K562 (cell line): Measurements from ENCODE around the gene JDP2. TPM values are rescaled to one million over a fixed set of nuclear protein-coding genes. Genes with fewer than 3 reads are reported as not detected.

Source experiments
- ATAC-seq: fragments of 200-7000 bp; cut with Tn5 transposase; 3 replicates; pipeline ENCODE4 v1.9.1; 2020; ENCODE audit warnings: moderate library complexity
- BruUV-seq: library from RNA; stranded (reverse); fragments of 400-500 nt; replicated peaks from 2 replicates; lab custom pipeline; 2021; lab: Mats Ljungman, UMichigan
- CTCF ChIA-PET: fragments of 300-600 bp; formaldehyde crosslinking; extraction: SDS; loops from one replicate; lab custom pipeline; 2021; ENCODE audit warnings: low intra/inter-chr PET ratio; lab: Yijun Ruan, JAX
- POLR2A ChIA-PET: fragments of 300-600, 350-650 bp; sonication (Branson Sonifier 250); formaldehyde crosslinking; extraction: SDS; loops from one replicate; lab custom pipeline; 2021; ENCODE audit warnings: antibody characterized with exemption, inconsistent platforms; lab: Yijun Ruan, JAX
- DNase-seq, 4 experiments: peaks; one replicate each; pipeline versions ENCODE4 v3.0.0 to v3.0.0-alpha.2; 2011 to 2018; ENCODE audit warnings: low spot score in 3 of 4, mixed read lengths in 3 of 4; ENCODE audit errors: extremely low read depth in 1 of 4
- FAIRE-seq: peaks from 2 replicates; lab custom pipeline; 2011; peaks lifted over from hg19 to GRCh38; lab: Jason Lieb, UNC
- H2AFZ ChIP-seq: 2 replicates; pipeline ENCODE4 v1.6.0; 2011; ENCODE audit warnings: low read depth, low read length, control low read depth, inconsistent platforms
- H3K27ac ChIP-seq: fragments of 200-600 bp; 3 replicates; pipeline ENCODE4 v1.8.0; 2011; ENCODE audit warnings: low read depth, mild to moderate bottlenecking, control low read depth, inconsistent platforms, low read length, moderate library complexity, mixed read lengths; ENCODE audit errors: extremely low read depth
- H3K27me3 ChIP-seq, 2 experiments: fragments of 300-600 bp in 1 of 2; 2 replicates in 1 of 2; 3 replicates in 1 of 2; pipeline versions ENCODE4 v1.6.0 to v1.8.0; 2011; ENCODE audit warnings: inconsistent platforms in 2 of 2, low read length in 2 of 2, mild to moderate bottlenecking in 1 of 2, mixed read lengths in 1 of 2, moderate library complexity in 1 of 2; ENCODE audit not compliant: control insufficient read depth in 2 of 2, insufficient read depth in 2 of 2
- H3K36me3 ChIP-seq: fragments of 300-600 bp; 3 replicates; pipeline ENCODE4 v1.8.0; 2011; ENCODE audit warnings: mild to moderate bottlenecking, low read length, inconsistent platforms; ENCODE audit not compliant: control insufficient read depth, insufficient read depth
- H3K4me1 ChIP-seq, 2 experiments: fragments of 200-600 bp in 1 of 2; replicated peaks in 1 of 2; 2 replicates in 1 of 2; 3 replicates in 1 of 2; pipeline versions ENCODE4 v1.5.1 to v1.8.0; 2011; ENCODE audit warnings: inconsistent platforms in 2 of 2, low read length in 2 of 2, mild to moderate bottlenecking in 1 of 2, mixed read lengths in 1 of 2, moderate library complexity in 1 of 2; ENCODE audit not compliant: control insufficient read depth in 2 of 2, insufficient read depth in 2 of 2
- H3K4me2 ChIP-seq: 2 replicates; pipeline ENCODE4 v1.6.1; 2011; ENCODE audit warnings: low read length, control low read depth, inconsistent platforms, mixed read lengths; ENCODE audit not compliant: insufficient read depth
- H3K4me3 ChIP-seq: fragments of 200-600 bp; sonication (generic), shearing (Covaris generic); 2 replicates; pipeline ENCODE4 v1.5.1; 2016; ENCODE audit warnings: control low read depth, inconsistent platforms
- H3K79me2 ChIP-seq: fragments of 200-600 bp; 3 replicates; pipeline ENCODE4 v1.8.0; 2011; ENCODE audit warnings: low read length, inconsistent platforms; ENCODE audit not compliant: control insufficient read depth, insufficient read depth
- H3K9ac ChIP-seq, 2 experiments: 2 replicates each; pipeline versions ENCODE4 v1.6.0 to v1.6.1; 2011; ENCODE audit warnings: low read depth in 2 of 2, low read length in 2 of 2, control low read depth in 1 of 2, inconsistent platforms in 1 of 2, mild to moderate bottlenecking in 1 of 2, mixed read lengths in 1 of 2; ENCODE audit not compliant: insufficient read depth in 1 of 2
- H3K9me1 ChIP-seq: one replicate; pipeline ENCODE4 v1.6.0; 2011; ENCODE audit warnings: inconsistent platforms, mild to moderate bottlenecking, low read length, moderate library complexity; ENCODE audit not compliant: control insufficient read depth, insufficient read depth
- H3K9me3 ChIP-seq: replicated peaks from 2 replicates; pipeline ENCODE4 v1.5.1; 2011; ENCODE audit warnings: low read depth, low read length, inconsistent platforms; ENCODE audit not compliant: control insufficient read depth, insufficient read depth
- H4K20me1 ChIP-seq: replicated peaks from 2 replicates; pipeline ENCODE4 v1.6.1; 2011; ENCODE audit warnings: low read length, inconsistent platforms, mixed read lengths; ENCODE audit not compliant: control insufficient read depth, insufficient read depth
- C11orf30 ChIP-seq: fragments of 450-650 bp; IDR thresholded peaks from 2 replicates; pipeline ENCODE4 v1.6.1; 2016; ENCODE audit warnings: low read depth, mild to moderate bottlenecking
- KHSRP ChIP-seq: fragments of 450-650 bp; IDR thresholded peaks from 2 replicates; pipeline ENCODE4 v1.6.1; 2017
- LARP7 ChIP-seq: fragments of 450-650 bp; IDR thresholded peaks from 2 replicates; pipeline ENCODE4 v1.6.1; 2016
- NFIC ChIP-seq: fragments of 450-650 bp; IDR thresholded peaks from 2 replicates; pipeline ENCODE4 v1.6.1; 2017; ENCODE audit warnings: mild to moderate bottlenecking, inconsistent platforms
- PHB2 ChIP-seq: fragments of 450-650 bp; IDR thresholded peaks from 2 replicates; pipeline ENCODE4 v1.6.1; 2017; ENCODE audit warnings: low read depth
- PURB ChIP-seq: sonication (generic); formaldehyde crosslinking; IDR thresholded peaks from 2 replicates; pipeline ENCODE4 v1.9.0; 2021; ENCODE audit warnings: low read depth, mild to moderate bottlenecking, missing genetic modification reagents
- TRIM24 ChIP-seq, 2 experiments: fragments of 450-650 bp; IDR thresholded peaks; 2 replicates each; pipeline ENCODE4 v1.6.1; 2016
- WGBS: fragments of 100-300 bp; shearing (Covaris generic); methylation state at CpG from one replicate; pipeline ENCODE4 v1.1.6; 2016; ENCODE audit warnings: low coverage, mixed read lengths; ENCODE audit not compliant: insufficient coverage; ENCODE audit errors: missing lambda C conversion rate; 5-methylcytosine and 5-hydroxymethylcytosine counted together
- in situ Hi-C: fragments of 300-500 bp; cut with MboI; formaldehyde crosslinking; loops from 4 replicates; pipeline ENCODE4 v1.15.0; 2018; ENCODE audit warnings: inconsistent platforms, mixed read lengths
- intact Hi-C: fragments of 100-400 bp; cut with micrococcal nuclease; formaldehyde crosslinking; loops from 2 replicates; pipeline ENCODE4 v1.14.2; 2022
- polyA plus RNA-seq, 8 experiments: library from polyadenylated mRNA; depleted of rRNA in 4 of 8; stranded (reverse) in 5 of 8; unstranded in 3 of 8; fragments of >200 nt; fragmentation: Nextera tagmentation in 2 of 8; fragmentation: Illumina TruSeq in 1 of 8; extraction: Ambion mirVana in 2 of 8; extraction: Trizol in 1 of 8; gene quantifications; 2 replicates each; pipeline versions ENCODE4 v1.2.1 to v1.2.3, GENCODE V29; 2011 to 2014; ENCODE audit warnings: inconsistent platforms in 1 of 8, missing spikeins in 1 of 8
- total RNA-seq, 7 experiments: library from RNA; depleted of rRNA in 6 of 7; stranded (reverse); fragments of >200 nt in 6 of 7; fragmentation: Illumina TruSeq in 2 of 7; extraction: Trizol in 2 of 7; gene quantifications; 2 replicates each; pipeline versions ENCODE4 v1.2.1 to v1.2.3, GENCODE V29; 2011 to 2021; ENCODE audit warnings: low replicate concordance in 1 of 7
- TF ChIP-seq, protein P1 (sequence below): fragments of 250-450 bp; sonication (Bioruptor Pico); IDR thresholded peaks from 2 replicates; pipeline ENCODE4 v1.4.0; 2020; ENCODE audit warnings: borderline replicate concordance
- TF ChIP-seq, protein P2 (sequence below), 2 experiments: fragments of 450-650 bp; formaldehyde crosslinking in 1 of 2; IDR thresholded peaks; 2 replicates each; pipeline versions ENCODE4 v1.4.0 to v1.6.1; 2014 to 2020; ENCODE audit warnings: mild to moderate bottlenecking in 2 of 2, borderline replicate concordance in 1 of 2, low read depth in 1 of 2

Gene JDP2
- total and polyA plus RNA-seq, 9 of the 15 experiments (the other 6 are each of a cell fraction or from before 2014, with no cell fraction given) = 0.27 to 13.8 (median 3.1) TPM

- TF ChIP-seq NFIC = peak; percentile 71
- TF ChIP-seq PHB2 = no peak
These were observed 27.2 kb downstream of the JDP2 start (continued) for GRCh38 chr14:75454963-75455546.

DNA sequence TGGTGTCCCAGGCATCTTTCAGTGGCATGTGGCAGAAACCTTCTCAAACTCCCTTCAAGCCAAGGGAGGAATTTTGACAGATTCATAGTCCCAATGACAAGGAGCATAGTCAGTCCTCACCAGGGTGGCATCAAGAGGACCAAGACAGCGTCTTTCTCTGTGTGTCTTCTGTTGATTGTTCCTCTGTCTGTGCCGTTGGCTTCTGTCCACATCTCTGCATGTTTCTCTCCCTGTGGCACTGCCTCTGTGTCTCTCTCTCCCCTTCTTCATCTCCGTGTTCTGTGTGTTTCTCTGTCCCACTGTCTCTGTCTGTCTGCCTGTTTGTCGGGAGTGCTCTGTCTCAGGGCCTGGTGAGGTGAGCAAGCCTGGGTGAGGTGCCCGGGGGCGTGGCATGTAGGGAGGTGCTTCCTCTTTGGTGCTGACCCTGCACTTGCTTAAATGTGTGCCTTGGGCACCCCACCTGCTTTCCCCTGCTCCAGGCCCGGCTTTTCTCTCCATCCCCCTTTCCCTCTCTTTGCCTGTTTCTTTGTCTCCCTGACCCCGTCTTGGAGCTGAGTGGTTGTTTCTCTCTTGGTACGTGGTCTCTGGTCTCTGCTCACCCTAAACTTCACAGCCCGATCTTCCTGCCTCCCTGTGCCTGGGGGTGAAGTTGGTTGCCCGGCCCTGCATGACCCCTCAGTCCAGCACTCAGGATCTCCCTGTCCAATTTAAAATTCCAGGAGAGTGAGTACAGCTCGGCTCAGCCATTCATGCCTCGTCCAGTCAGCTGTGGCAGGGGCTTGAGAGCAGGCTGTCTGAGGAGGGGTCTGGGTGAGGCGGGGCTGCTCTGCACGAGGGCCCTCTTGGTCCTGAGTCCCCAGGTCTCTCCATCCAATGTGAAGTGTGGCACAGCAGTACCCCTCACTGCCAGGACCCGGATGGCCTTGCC is 28.5 kb downstream of the JDP2 start:
- ChIA-PET POLR2A (interaction anchor here (0.6 to 1.5 kb wide), 4 partner anchors 7 to 618 kb away, joined by 3 to 4 read pairs (median 3); no protein-coding TSS in a partner anchor), CTCF (no interaction called here)
- H3K27me3 ChIP-seq = no peaks in the 10 kb centered on the region
- ATAC-seq (no peak), FAIRE-seq (no peak), DNase-seq (no peak)
- BruUV-seq = no TSS peak
- H3K9me3 ChIP-seq = no peaks in the 10 kb centered on the region
- no peaks in the 10 kb centered on the region for H3K79me2 ChIP-seq
- no peak overlapping the region for H2AFZ ChIP-seq
- 53% methylated on average over 9 of the region's 16 CpGs for WGBS
- peaks cover 0 to 22% of the 10 kb centered on the region in 2 experiments; a peak in 3 of 5 replicates for H3K4me1 ChIP-seq
- H3K36me3 ChIP-seq = no peaks in the 10 kb centered on the region
- no peak overlapping the region for H3K4me3 ChIP-seq
- H3K4me2 ChIP-seq = no peak overlapping the region
- H3K27ac ChIP-seq = no peak overlapping the region
- 0 out of 2 replicates have a peak, but pooled peaks cover 5% of the 10 kb centered on the region for H4K20me1 ChIP-seq
- intact Hi-C loops (no loop called here), in situ Hi-C loops (no loop called here)
- no peak overlapping the region for H3K9ac ChIP-seq
- peaks cover 2% of the 10 kb centered on the region for H3K9me1 ChIP-seq
- no peak for TF ChIP-seq KHSRP
- TF ChIP-seq PURB (CRISPR knock-in tag) = no peak
- TF ChIP-seq C11orf30 = no peak
- TF ChIP-seq LARP7 = no peak
- TF ChIP-seq, protein P1, sequence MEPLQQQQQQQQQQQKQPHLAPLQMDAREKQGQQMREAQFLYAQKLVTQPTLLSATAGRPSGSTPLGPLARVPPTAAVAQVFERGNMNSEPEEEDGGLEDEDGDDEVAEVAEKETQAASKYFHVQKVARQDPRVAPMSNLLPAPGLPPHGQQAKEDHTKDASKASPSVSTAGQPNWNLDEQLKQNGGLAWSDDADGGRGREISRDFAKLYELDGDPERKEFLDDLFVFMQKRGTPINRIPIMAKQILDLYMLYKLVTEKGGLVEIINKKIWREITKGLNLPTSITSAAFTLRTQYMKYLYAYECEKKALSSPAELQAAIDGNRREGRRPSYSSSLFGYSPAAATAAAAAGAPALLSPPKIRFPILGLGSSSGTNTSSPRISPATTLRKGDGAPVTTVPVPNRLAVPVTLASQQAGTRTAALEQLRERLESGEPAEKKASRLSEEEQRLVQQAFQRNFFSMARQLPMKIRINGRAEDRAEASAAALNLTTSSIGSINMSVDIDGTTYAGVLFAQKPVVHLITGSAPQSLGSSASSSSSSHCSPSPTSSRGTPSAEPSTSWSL (CRISPR knock-in tag) = no peak
- TF ChIP-seq, protein P2, sequence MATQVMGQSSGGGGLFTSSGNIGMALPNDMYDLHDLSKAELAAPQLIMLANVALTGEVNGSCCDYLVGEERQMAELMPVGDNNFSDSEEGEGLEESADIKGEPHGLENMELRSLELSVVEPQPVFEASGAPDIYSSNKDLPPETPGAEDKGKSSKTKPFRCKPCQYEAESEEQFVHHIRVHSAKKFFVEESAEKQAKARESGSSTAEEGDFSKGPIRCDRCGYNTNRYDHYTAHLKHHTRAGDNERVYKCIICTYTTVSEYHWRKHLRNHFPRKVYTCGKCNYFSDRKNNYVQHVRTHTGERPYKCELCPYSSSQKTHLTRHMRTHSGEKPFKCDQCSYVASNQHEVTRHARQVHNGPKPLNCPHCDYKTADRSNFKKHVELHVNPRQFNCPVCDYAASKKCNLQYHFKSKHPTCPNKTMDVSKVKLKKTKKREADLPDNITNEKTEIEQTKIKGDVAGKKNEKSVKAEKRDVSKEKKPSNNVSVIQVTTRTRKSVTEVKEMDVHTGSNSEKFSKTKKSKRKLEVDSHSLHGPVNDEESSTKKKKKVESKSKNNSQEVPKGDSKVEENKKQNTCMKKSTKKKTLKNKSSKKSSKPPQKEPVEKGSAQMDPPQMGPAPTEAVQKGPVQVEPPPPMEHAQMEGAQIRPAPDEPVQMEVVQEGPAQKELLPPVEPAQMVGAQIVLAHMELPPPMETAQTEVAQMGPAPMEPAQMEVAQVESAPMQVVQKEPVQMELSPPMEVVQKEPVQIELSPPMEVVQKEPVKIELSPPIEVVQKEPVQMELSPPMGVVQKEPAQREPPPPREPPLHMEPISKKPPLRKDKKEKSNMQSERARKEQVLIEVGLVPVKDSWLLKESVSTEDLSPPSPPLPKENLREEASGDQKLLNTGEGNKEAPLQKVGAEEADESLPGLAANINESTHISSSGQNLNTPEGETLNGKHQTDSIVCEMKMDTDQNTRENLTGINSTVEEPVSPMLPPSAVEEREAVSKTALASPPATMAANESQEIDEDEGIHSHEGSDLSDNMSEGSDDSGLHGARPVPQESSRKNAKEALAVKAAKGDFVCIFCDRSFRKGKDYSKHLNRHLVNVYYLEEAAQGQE (IDR thresholded peaks at IDR 0.05; ENCODE audit: borderline replicate concordance) = no peak
- TF ChIP-seq, protein P2 (CRISPR knock-in tag; IDR thresholded peaks at IDR 0.05; ENCODE audit: low read depth) = no peak
- TF ChIP-seq TRIM24 (IDR thresholded peaks at IDR 0.05) = no peak
